GM23248 (cell line): ENCODE measurements around the gene HAS3. TPM values are rescaled to one million over a fixed set of nuclear protein-coding genes. Genes with fewer than 3 reads are reported as not detected.

ENCODE experiments used
- DNase-seq: peaks from one replicate; pipeline ENCODE4 v3.0.0-alpha.2; 2015
- H2AFZ ChIP-seq: fragments of 200-600 bp; sonication (generic); 2 replicates; pipeline ENCODE4 v1.6.1; 2016; ENCODE audit warnings: antibody characterized with exemption
- H3F3A ChIP-seq: fragments of 200-600 bp; sonication (generic); 2 replicates; pipeline ENCODE4 v1.6.1; 2016; ENCODE audit warnings: mild to moderate bottlenecking, antibody characterized with exemption, mixed run types; ENCODE audit not compliant: insufficient read depth
- H3K27ac ChIP-seq: fragments of 200-600 bp; sonication (generic); 2 replicates; pipeline ENCODE4 v1.5.1; 2016; ENCODE audit warnings: mild to moderate bottlenecking
- H3K27me3 ChIP-seq: fragments of 200-600 bp; sonication (generic); replicated peaks from 2 replicates; pipeline ENCODE4 v1.6.1; 2016; ENCODE audit warnings: mild to moderate bottlenecking; ENCODE audit not compliant: insufficient read depth
- H3K36me3 ChIP-seq: fragments of 200-600 bp; sonication (generic); 2 replicates; pipeline ENCODE4 v1.6.1; 2016; ENCODE audit warnings: low read depth, mild to moderate bottlenecking
- H3K4me1 ChIP-seq: fragments of 200-600 bp; sonication (generic); 2 replicates; pipeline ENCODE4 v1.6.1; 2016; ENCODE audit warnings: mild to moderate bottlenecking; ENCODE audit not compliant: insufficient read depth
- H3K4me2 ChIP-seq: fragments of 200-600 bp; sonication (generic); one replicate; pipeline ENCODE4 v1.6.1; 2016; ENCODE audit warnings: mild to moderate bottlenecking; ENCODE audit not compliant: unreplicated experiment
- H3K4me3 ChIP-seq: fragments of 200-600 bp; sonication (generic); 2 replicates; pipeline ENCODE4 v1.5.1; 2016; ENCODE audit warnings: mild to moderate bottlenecking
- H3K79me2 ChIP-seq: fragments of 200-600 bp; sonication (generic); 2 replicates; pipeline ENCODE4 v1.6.1; 2016; ENCODE audit warnings: mild to moderate bottlenecking; ENCODE audit not compliant: insufficient read depth
- H3K9ac ChIP-seq: fragments of 200-600 bp; sonication (generic); 2 replicates; pipeline ENCODE4 v1.6.1; 2016; ENCODE audit warnings: mild to moderate bottlenecking
- H3K9me2 ChIP-seq: fragments of 200-600 bp; sonication (generic); 2 replicates; pipeline ENCODE4 v1.6.1; 2016; ENCODE audit warnings: mixed run types, mild to moderate bottlenecking, moderate library complexity; ENCODE audit not compliant: insufficient read depth
- H3K9me3 ChIP-seq: fragments of 200-600 bp; sonication (generic); one replicate; pipeline ENCODE4 v1.6.1; 2017; ENCODE audit warnings: low read depth
- H4K20me1 ChIP-seq: fragments of 200-600 bp; sonication (generic); 2 replicates; pipeline ENCODE4 v1.6.0; 2016; ENCODE audit not compliant: insufficient read depth
- EZH2 ChIP-seq: fragments of 200-600 bp; sonication (generic); IDR thresholded peaks from 2 replicates; pipeline ENCODE4 v1.6.1; 2018; ENCODE audit warnings: antibody characterized with exemption, mild to moderate bottlenecking; ENCODE audit not compliant: insufficient read depth, poor library complexity, severe bottlenecking
- EZH2phosphoT487 ChIP-seq: fragments of 200-600 bp; sonication (generic); IDR thresholded peaks from 2 replicates; pipeline ENCODE4 v1.6.1; 2018; ENCODE audit warnings: antibody characterized with exemption, moderate library complexity, mild to moderate bottlenecking, low read depth; ENCODE audit not compliant: insufficient read depth
- WGBS, 2 experiments: methylation state at CpG; one replicate each; pipeline ENCODE4 v1.1.6; 2015 to 2017; ENCODE audit warnings: low lambda C conversion rate in 2 of 2, low coverage in 1 of 2; ENCODE audit errors: missing lambda C conversion rate in 2 of 2; 5-methylcytosine and 5-hydroxymethylcytosine counted together
- in situ Hi-C: fragments of 300-500 bp; cut with MboI; formaldehyde crosslinking; loops from 2 replicates; pipeline ENCODE4 v1.15.0; 2020
- polyA plus RNA-seq: library from polyadenylated mRNA; unstranded; fragments of >200 nt; fragmentation: Nextera tagmentation; extraction: Ambion mirVana; gene quantifications from 2 replicates; pipeline ENCODE4 v1.2.1, GENCODE V29; 2016
- total RNA-seq: library from RNA; depleted of rRNA; stranded (reverse); fragments of >200 nt; shearing (Covaris generic); gene quantifications from 2 replicates; pipeline ENCODE4 v1.2.3, GENCODE V29; 2014

HAS3 gene
- total and polyA plus RNA-seq, 2 experiments from 2014 or later, result 0.43 TPM; not detected in 1

- WGBS, 2 experiments, result 98 to 100% methylated on average over 2 of the region's 2 CpGs
- Histone ChIP-seq H3K9me3 (no peaks in the 10 kb centered on the region), H3K27ac (no peak overlapping the region), H3K36me3 (no peaks in the 10 kb centered on the region; the same call in 1 of the 2 replicates), H3K9ac (no peak overlapping the region), H3K79me2 (peaks cover 29% of the 10 kb centered on the region), H3K4me1 (no peaks in the 10 kb centered on the region), H3K9me2 (no peaks in the 10 kb centered on the region), H3K27me3 (no peaks in the 10 kb centered on the region), H2AFZ (no peak overlapping the region), H3K4me3 (no peak overlapping the region), H3F3A (no peaks in the 10 kb centered on the region), H4K20me1 (peaks cover 4% of the 10 kb centered on the region; the same call in 1 of the 2 replicates), H3K4me2 (no peak overlapping the region)
- in situ Hi-C loops, result loop anchor here (10.0 to 25.0 kb wide), 2 partner anchors 406 to 594 kb away; no protein-coding TSS in a partner anchor
- no peak for DNase-seq
- TF ChIP-seq EZH2phosphoT487 (no peak), EZH2 (no peak)
Observed at GRCh38 chr16:69118468-69118867, 13.0 kb downstream of the HAS3 start.

- H3K27me3 ChIP-seq, result no peaks in the 10 kb centered on the region
- TF ChIP-seq EZH2, result no peak
- no peak for TF ChIP-seq EZH2phosphoT487
- H3K9me2 ChIP-seq, result no peaks in the 10 kb centered on the region
- no peaks in the 10 kb centered on the region for H3K4me1 ChIP-seq
- H3F3A ChIP-seq, result no peaks in the 10 kb centered on the region
- DNase-seq, result no peak
- peaks cover 33% of the 10 kb centered on the region for H3K79me2 ChIP-seq
- 96 to 100% methylated on average over 2 of the region's 2 CpGs for WGBS, 2 experiments
- H2AFZ ChIP-seq, result no peak overlapping the region
- no peak overlapping the region for H3K4me2 ChIP-seq
- H3K4me3 ChIP-seq, result no peak overlapping the region
- H3K9ac ChIP-seq, result no peak overlapping the region
- H4K20me1 ChIP-seq, result peaks cover 6% of the 10 kb centered on the region; the same call in 1 of the 2 replicates
- H3K27ac ChIP-seq, result no peak overlapping the region
- in situ Hi-C loops, result loop anchor here (10.0 to 25.0 kb wide), 2 partner anchors 407 to 594 kb away; no protein-coding TSS in a partner anchor
- no peaks in the 10 kb centered on the region for H3K9me3 ChIP-seq
- H3K36me3 ChIP-seq, result no peaks in the 10 kb centered on the region; the same call in 1 of the 2 replicates
Observed at GRCh38 chr16:69118994-69119393, 13.5 kb downstream of the HAS3 start.

- no peak overlapping the region for H2AFZ ChIP-seq
- in situ Hi-C loops, result loop anchor here (10.0 to 25.0 kb wide), 2 partner anchors 407 to 595 kb away; no protein-coding TSS in a partner anchor
- H3F3A ChIP-seq, result 0 out of 2 replicates have a peak, but pooled peaks cover 5% of the 10 kb centered on the region
- no peaks in the 10 kb centered on the region for H3K4me1 ChIP-seq
- peaks cover 6% of the 10 kb centered on the region; the same call in 1 of the 2 replicates for H4K20me1 ChIP-seq
- DNase-seq, result no peak
- no peak overlapping the region for H3K4me2 ChIP-seq
- no peaks in the 10 kb centered on the region; the same call in 1 of the 2 replicates for H3K36me3 ChIP-seq
- H3K9me3 ChIP-seq, result no peaks in the 10 kb centered on the region
- WGBS, 2 experiments, result 97 to 100% methylated on average over 2 of the region's 2 CpGs
- no peak for TF ChIP-seq EZH2phosphoT487
- TF ChIP-seq EZH2, result no peak
- H3K27me3 ChIP-seq, result no peaks in the 10 kb centered on the region
- no peaks in the 10 kb centered on the region for H3K9me2 ChIP-seq
- no peak overlapping the region for H3K9ac ChIP-seq
- no peak overlapping the region for H3K27ac ChIP-seq
- H3K4me3 ChIP-seq, result no peak overlapping the region
- peaks cover 35% of the 10 kb centered on the region for H3K79me2 ChIP-seq
Observed at GRCh38 chr16:69119536-69119935, 14.1 kb downstream of the HAS3 start.

- Histone ChIP-seq H3K9ac (no peak overlapping the region), H3K4me3 (no peak overlapping the region), H2AFZ (no peak overlapping the region), H3K79me2 (peaks cover 42% of the 10 kb centered on the region), H3K9me2 (no peaks in the 10 kb centered on the region), H3K4me2 (no peak overlapping the region), H3K9me3 (no peaks in the 10 kb centered on the region), H3K36me3 (no peaks in the 10 kb centered on the region; the same call in 1 of the 2 replicates), H3K27me3 (no peaks in the 10 kb centered on the region), H3K27ac (no peak overlapping the region), H3K4me1 (no peaks in the 10 kb centered on the region), H4K20me1 (peaks cover 6% of the 10 kb centered on the region; the same call in 1 of the 2 replicates), H3F3A (0 out of 2 replicates have a peak, but pooled peaks cover 9% of the 10 kb centered on the region)
- WGBS, 2 experiments, result 91 to 93% methylated on average over 18 to 19 of the region's 19 CpGs
- in situ Hi-C loops, result loop anchor here (5.0 to 25.0 kb wide), 2 partner anchors 218 to 408 kb away; no protein-coding TSS in a partner anchor
- no peak for TF ChIP-seq EZH2
- TF ChIP-seq EZH2phosphoT487, result no peak
- no peak for DNase-seq
Observed at GRCh38 chr16:69120096-69120664, 14.7 kb downstream of the HAS3 start.
